IPS-20b (cell line): ENCODE data around the gene TTLL5.

Source experiments
- H3K27ac ChIP-seq: one replicate; pipeline ENCODE4 v1.5.1; 2013; ENCODE audit warnings: low read length
- H3K27me3 ChIP-seq: 2 replicates; pipeline ENCODE4 v1.6.1; 2013; ENCODE audit warnings: mild to moderate bottlenecking, low read length, inconsistent platforms; ENCODE audit not compliant: insufficient read depth
- H3K36me3 ChIP-seq: 2 replicates; pipeline ENCODE4 v1.6.1; 2013; ENCODE audit warnings: low read depth, mild to moderate bottlenecking, inconsistent platforms, low read length, moderate library complexity; ENCODE audit not compliant: insufficient read depth
- H3K4me1 ChIP-seq: 2 replicates; pipeline ENCODE4 v1.6.1; 2013; ENCODE audit warnings: mild to moderate bottlenecking, control low read depth, inconsistent platforms, low read length, moderate library complexity; ENCODE audit not compliant: insufficient read depth
- H3K4me3 ChIP-seq: 2 replicates; pipeline ENCODE4 v1.5.1; 2013; ENCODE audit warnings: mild to moderate bottlenecking, low read length, inconsistent platforms
- H3K9ac ChIP-seq: 2 replicates; pipeline ENCODE4 v1.6.1; 2013; ENCODE audit warnings: low read depth, mild to moderate bottlenecking, inconsistent platforms, low read length, moderate library complexity
- H3K9me3 ChIP-seq: 2 replicates; pipeline ENCODE4 v1.6.1; 2013; ENCODE audit warnings: mild to moderate bottlenecking, low read depth, low read length, inconsistent platforms; ENCODE audit not compliant: insufficient read depth

Gene TTLL5

GRCh38 chr14:75660630-75661498 lies at the start of gene TTLL5, which contains the start of gene ERG28:
TTLL5 (plus strand) TSS chr14:75661246; CDS start chr14:75663150, 1,904 bp downstream.
ERG28 (minus strand) TSS chr14:75660876; CDS start chr14:75657502, 3,374 bp downstream.
- peaks cover 52% of the 10 kb centered on the region for H3K36me3 ChIP-seq
- H3K27ac ChIP-seq = no peak within 1 kb of the TSS
- H3K4me1 ChIP-seq = peaks cover 6% of the 10 kb centered on the region; the same call in 1 of the 2 replicates
- peak within 1 kb of the TSS; percentile 86 for H3K9ac ChIP-seq
- H3K27me3 ChIP-seq = no peaks in the 10 kb centered on the region
- peak within 1 kb of the TSS; percentile 97 for H3K4me3 ChIP-seq
- H3K9me3 ChIP-seq = no peaks in the 10 kb centered on the region

- no peak overlapping the region for H3K9ac ChIP-seq
- no peak overlapping the region for H3K4me3 ChIP-seq
- no peaks in the 10 kb centered on the region for H3K9me3 ChIP-seq
- H3K27me3 ChIP-seq = no peaks in the 10 kb centered on the region
- H3K27ac ChIP-seq = no peak overlapping the region
- no peaks in the 10 kb centered on the region for H3K4me1 ChIP-seq
- no peaks in the 10 kb centered on the region for H3K36me3 ChIP-seq
These were observed 48.9 kb upstream of the TTLL5 start for GRCh38 chr14:75612157-75612556.

- Histone ChIP-seq H3K9ac (no peak overlapping the region), H3K27me3 (no peaks in the 10 kb centered on the region), H3K9me3 (no peaks in the 10 kb centered on the region), H3K4me1 (no peaks in the 10 kb centered on the region), H3K36me3 (no peaks in the 10 kb centered on the region), H3K4me3 (no peak overlapping the region), H3K27ac (no peak overlapping the region)
These were observed 46.9 kb upstream of the TTLL5 start for GRCh38 chr14:75614179-75614578.

GRCh38 chr14:75615200-75615599 lies 45.8 kb upstream of the TTLL5 start:
- Histone ChIP-seq H3K9me3 (no peaks in the 10 kb centered on the region), H3K27ac (no peak overlapping the region), H3K9ac (no peak overlapping the region)

GRCh38 chr14:75619548-75619947 lies 41.5 kb upstream of the TTLL5 start:
- Histone ChIP-seq H3K27ac (no peak overlapping the region), H3K36me3 (no peaks in the 10 kb centered on the region), H3K9me3 (no peaks in the 10 kb centered on the region), H3K4me3 (no peak overlapping the region), H3K9ac (no peak overlapping the region), H3K4me1 (no peaks in the 10 kb centered on the region), H3K27me3 (no peaks in the 10 kb centered on the region)

More at GRCh38 chr14:75615200-75615599, 45.8 kb upstream of the TTLL5 start:
- H3K27me3 ChIP-seq = no peaks in the 10 kb centered on the region
- H3K36me3 ChIP-seq = no peaks in the 10 kb centered on the region
- no peaks in the 10 kb centered on the region for H3K4me1 ChIP-seq
- no peak overlapping the region for H3K4me3 ChIP-seq

GRCh38 chr14:75625034-75625433 lies 36.0 kb upstream of the TTLL5 start:
- H3K4me1 ChIP-seq = peaks cover 4% of the 10 kb centered on the region
- no peaks in the 10 kb centered on the region for H3K36me3 ChIP-seq
- no peak overlapping the region for H3K4me3 ChIP-seq
- no peak overlapping the region for H3K9ac ChIP-seq
- no peaks in the 10 kb centered on the region for H3K27me3 ChIP-seq
- H3K9me3 ChIP-seq = no peaks in the 10 kb centered on the region
- no peak overlapping the region for H3K27ac ChIP-seq

GRCh38 chr14:75626396-75626795 lies 34.6 kb upstream of the TTLL5 start:
- no peaks in the 10 kb centered on the region for H3K9me3 ChIP-seq
- H3K36me3 ChIP-seq = no peaks in the 10 kb centered on the region
- no peak overlapping the region for H3K27ac ChIP-seq
- no peak overlapping the region for H3K9ac ChIP-seq
- H3K4me3 ChIP-seq = no peak overlapping the region
- H3K27me3 ChIP-seq = no peaks in the 10 kb centered on the region
- peaks cover 12% of the 10 kb centered on the region for H3K4me1 ChIP-seq

- no peak overlapping the region for H3K27ac ChIP-seq
- H3K27me3 ChIP-seq = no peaks in the 10 kb centered on the region
- no peaks in the 10 kb centered on the region for H3K36me3 ChIP-seq
- no peak overlapping the region for H3K4me3 ChIP-seq
- H3K9ac ChIP-seq = no peak overlapping the region
- H3K9me3 ChIP-seq = no peaks in the 10 kb centered on the region
- H3K4me1 ChIP-seq = peaks cover 15% of the 10 kb centered on the region
These were observed 34.2 kb upstream of the TTLL5 start for GRCh38 chr14:75626863-75627262.

- Histone ChIP-seq H3K4me1 (peaks cover 20% of the 10 kb centered on the region), H3K9ac (no peak overlapping the region), H3K9me3 (no peaks in the 10 kb centered on the region), H3K36me3 (no peaks in the 10 kb centered on the region), H3K4me3 (no peak overlapping the region), H3K27ac (no peak overlapping the region), H3K27me3 (no peaks in the 10 kb centered on the region)
These were observed 33.6 kb upstream of the TTLL5 start for GRCh38 chr14:75627406-75627805.

GRCh38 chr14:75628816-75629215 lies 32.2 kb upstream of the TTLL5 start:
- Histone ChIP-seq H3K4me3 (no peak overlapping the region), H3K9ac (no peak overlapping the region), H3K27ac (no peak overlapping the region), H3K9me3 (no peaks in the 10 kb centered on the region), H3K36me3 (no peaks in the 10 kb centered on the region), H3K27me3 (no peaks in the 10 kb centered on the region), H3K4me1 (peaks cover 25% of the 10 kb centered on the region)

- H3K4me3 ChIP-seq = peak overlapping the region; percentile 50
- H3K4me1 ChIP-seq = peaks cover 25% of the 10 kb centered on the region
- peak overlapping the region; percentile 73 for H3K9ac ChIP-seq
- H3K27me3 ChIP-seq = no peaks in the 10 kb centered on the region
- no peaks in the 10 kb centered on the region for H3K9me3 ChIP-seq
- peak overlapping the region; percentile 83 for H3K27ac ChIP-seq
- no peaks in the 10 kb centered on the region for H3K36me3 ChIP-seq
These were observed 30.2 kb upstream of the TTLL5 start for GRCh38 chr14:75630695-75631452.
